Placental pericyte (primary cell): ENCODE measurements around the gene TTK. TPM values are rescaled to one million over a fixed set of nuclear protein-coding genes. Genes with fewer than 3 reads are reported as not detected.

Experiments
- total RNA-seq: library from RNA; depleted of rRNA; stranded (reverse); fragments of >200 nt; gene quantifications from 2 replicates; pipeline ENCODE4 v1.2.3, GENCODE V29; 2012

Gene TTK
- total RNA-seq, result 1.5 and 54.8 TPM in 2 replicates

DNA sequence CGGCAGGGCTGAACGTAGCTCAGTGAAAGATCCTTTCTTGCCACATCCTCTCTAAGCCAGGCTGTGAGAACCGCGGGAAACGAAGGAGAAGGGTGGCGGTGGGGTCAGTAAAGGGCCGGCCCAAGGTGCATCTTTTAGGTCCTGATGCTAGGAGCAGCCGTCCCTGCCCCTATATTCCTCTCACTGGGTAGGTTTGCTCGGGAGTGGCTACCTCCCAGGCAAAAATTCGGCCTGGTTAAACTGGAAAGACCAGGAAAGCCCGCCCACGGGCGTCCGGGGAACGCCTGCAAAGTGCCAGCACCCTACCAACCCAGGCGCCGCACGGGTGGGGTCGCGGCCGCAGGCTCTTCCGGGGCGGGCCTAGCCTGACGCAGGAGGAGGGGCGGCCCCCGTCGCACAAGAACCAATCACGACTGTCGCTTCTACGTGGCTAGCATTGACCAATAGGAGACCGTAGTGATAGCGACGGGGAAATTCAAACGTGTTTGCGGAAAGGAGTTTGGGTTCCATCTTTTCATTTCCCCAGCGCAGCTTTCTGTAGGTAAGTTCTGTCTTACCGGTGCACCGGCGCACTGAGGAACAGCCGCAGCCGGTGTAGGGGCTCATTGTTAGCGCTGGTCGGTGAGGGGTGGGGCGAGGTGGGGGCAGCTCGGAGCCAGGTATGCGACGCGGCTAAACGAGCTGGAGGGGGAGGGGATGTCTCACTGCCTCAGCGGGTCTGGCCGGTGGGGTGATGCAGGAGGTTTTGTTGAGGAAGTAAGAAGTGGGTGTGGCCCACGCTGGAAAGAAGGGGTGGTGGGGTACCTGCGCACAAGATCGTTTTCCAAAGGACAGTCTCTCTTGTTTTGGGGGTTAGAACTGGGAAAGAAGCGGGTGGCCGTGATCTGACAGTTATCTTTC lies at the start of gene TTK:
Gene TTK, plus strand, starts transcription at position 477 of the 900 bp plus-strand sequence. CDS start 1,195 bp downstream, outside the sequence.

Other genes with a start within 250 kb of the TTK start
- 0.66 and 3.3 TPM in 2 replicates for gene ELOVL4, start 57.1 kb upstream of the TTK start, total RNA-seq
- 10.7 and 12.6 TPM in 2 replicates for gene BCKDHB, start 102.0 kb downstream of the TTK start, total RNA-seq